ENCODE results near the gene KLC4. TPM values are rescaled to one million over a fixed set of nuclear protein-coding genes. Genes with fewer than 3 reads are reported as not detected.

Gene KLC4
- total and polyA plus RNA-seq, 9 of the 15 experiments (the other 6 are each of a cell fraction or from before 2014, with no cell fraction given): 1.7 to 16.2 (median 7.7) TPM

GRCh38 chr6:43013097-43013842, 46.2 kb upstream of the KLC4 start (continued):
- TF ChIP-seq ETV6 (IDR thresholded peaks at IDR 0.05; ENCODE audit: borderline replicate concordance in 1 of 2, low read depth in 2 of 2, low read length in 1 of 2): 0 out of 4 replicates have a peak, but pooled peaks of 1 of the 2 experiments have one; percentile 22
- peak; percentile 18; the same call in 1 of the 2 replicates for TF ChIP-seq ETV6 (CRISPR knock-in tag; IDR thresholded peaks at IDR 0.05; ENCODE audit: borderline replicate concordance)
- no peak for TF ChIP-seq RAD21 (CRISPR knock-in tag; conservative IDR thresholded peaks at IDR 0.05 in 1 of 2, IDR thresholded peaks at IDR 0.05 in 1 of 2)
- TF ChIP-seq FOXP4 (CRISPR knock-in tag; IDR thresholded peaks at IDR 0.05; ENCODE audit: borderline replicate concordance): 0 out of 2 replicates have a peak, but pooled peaks have one; percentile 48
- no peak for TF ChIP-seq NR3C1 (CRISPR knock-in tag; IDR thresholded peaks at IDR 0.05)
- no peak for TF ChIP-seq ZNF23 (CRISPR knock-in tag; IDR thresholded peaks at IDR 0.05)
- 0 out of 2 replicates have a peak, but pooled peaks have one; percentile 15 for TF ChIP-seq CBFA2T3 (IDR thresholded peaks at IDR 0.05)
- TF ChIP-seq MGA (IDR thresholded peaks at IDR 0.05): no peak
- TF ChIP-seq ZNF24 (IDR thresholded peaks at IDR 0.05): no peak
- TF ChIP-seq SRSF7 (optimal IDR thresholded peaks at IDR 0.05; ENCODE audit: low read depth, low read length): no peak
- TF ChIP-seq ZBTB9 (CRISPR knock-in tag; IDR thresholded peaks at IDR 0.05): peak; percentile 34; the same call in 1 of the 2 replicates
- TF ChIP-seq NCOA6 (IDR thresholded peaks at IDR 0.05): no peak
